Stimulated activated CD4-positive, alpha-beta T cell treated with anti-CD3 and anti-CD28 coated beads, TNF-alpha, amount 100 ng/mL, for 1 hour (primary cell): ENCODE measurements around the gene SMR3A.

Experiments
- DNase-seq, 3 donors: peaks; one replicate each; pipeline ENCODE4 v3.0.0-alpha.2; 2020; ENCODE audit warnings: low read depth in 3 of 3, low spot score in 1 of 3

The SMR3A gene

DNA sequence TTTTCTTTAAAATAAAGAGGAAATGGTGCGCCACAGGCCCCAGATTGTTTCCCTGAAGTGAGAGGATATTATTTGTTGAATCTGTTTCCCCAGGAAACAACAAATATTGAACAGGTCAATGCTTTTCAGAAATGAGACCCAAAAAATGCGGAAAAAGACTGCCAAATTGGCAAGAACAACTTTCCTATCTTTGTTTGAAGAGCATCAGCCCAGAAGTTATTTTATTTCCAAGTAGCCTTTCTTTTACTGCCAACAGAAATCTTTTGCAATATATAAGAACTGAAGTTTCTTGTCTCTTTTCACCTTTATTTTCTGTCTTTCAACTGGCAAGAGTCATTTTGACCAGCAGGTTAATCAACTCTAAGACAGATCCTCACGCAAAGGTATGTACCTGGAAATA lies at the start of gene SMR3A:
Gene SMR3A, plus strand, starts transcription at position 301 of the 400 bp plus-strand sequence. CDS start 1,356 bp downstream, outside the sequence.
- DNase-seq: no peak

DNA sequence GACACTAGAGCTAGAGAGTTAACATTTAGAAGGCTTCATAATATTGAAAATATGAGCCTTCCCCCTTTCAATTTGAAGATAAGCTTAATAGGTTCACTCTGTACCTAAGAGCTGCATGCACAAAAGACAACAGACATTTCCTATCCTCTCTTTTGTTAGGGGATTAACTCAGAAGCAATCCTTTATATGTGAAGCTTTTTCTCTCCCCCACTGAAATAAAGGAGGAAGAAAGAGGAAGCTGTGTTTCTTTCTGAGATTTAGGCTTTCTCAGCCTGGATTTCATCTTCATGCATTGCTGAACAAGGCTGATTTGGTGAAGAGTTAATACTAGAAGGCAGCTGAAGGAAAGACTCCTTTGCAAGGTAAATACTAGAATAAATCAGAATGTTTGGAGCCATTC lies 46.8 kb upstream of the SMR3A start:
- DNase-seq: no peak

DNA sequence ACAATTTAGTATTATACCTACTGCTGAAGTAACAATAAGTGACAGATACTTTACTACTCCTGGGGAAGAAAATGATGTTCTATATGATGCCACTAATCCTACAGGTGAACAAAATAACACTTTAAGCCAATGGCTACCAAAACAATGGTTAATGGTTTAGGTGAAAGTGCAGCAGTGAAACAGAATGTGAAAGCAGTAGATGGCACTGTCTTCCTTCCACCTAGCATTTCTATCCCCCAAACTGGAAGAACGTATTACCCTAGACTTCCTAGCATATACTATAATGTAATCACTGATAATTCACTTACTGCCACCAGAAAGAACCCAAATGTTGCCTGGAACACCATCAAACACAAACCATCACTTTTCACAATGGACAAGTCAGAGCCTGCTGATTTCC lies 44.6 kb upstream of the SMR3A start:
- no peak for DNase-seq

DNA sequence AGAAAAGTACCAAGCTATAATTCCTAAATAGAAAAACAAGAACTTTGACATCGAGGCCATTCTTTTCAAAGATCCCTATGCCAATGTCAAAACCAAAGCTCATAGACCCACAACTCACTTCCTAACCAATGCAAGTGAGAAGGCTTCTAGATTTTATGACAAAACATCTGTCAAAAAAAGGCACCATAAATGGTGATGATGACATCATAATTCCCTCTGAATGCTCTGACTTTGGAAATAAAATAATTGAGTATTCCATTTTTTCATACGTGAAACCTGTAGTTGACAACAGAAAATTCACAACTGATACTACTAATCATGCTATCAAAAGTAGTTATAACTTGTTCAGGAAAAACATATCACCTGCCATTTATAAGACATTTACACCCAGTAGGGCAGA lies 34.5 kb upstream of the SMR3A start:
- no peak for DNase-seq

GRCh38 chr4:70334681-70335080 lies 25.9 kb upstream of the SMR3A start, which contains the start of gene CABS1:
TSS of gene CABS1 (plus strand) at chr4:70334981. CDS start at chr4:70335040, 59 bp downstream.
- no peak for DNase-seq

GRCh38 chr4:70336043-70336442 lies 24.5 kb upstream of the SMR3A start:
- DNase-seq: no peak

DNA sequence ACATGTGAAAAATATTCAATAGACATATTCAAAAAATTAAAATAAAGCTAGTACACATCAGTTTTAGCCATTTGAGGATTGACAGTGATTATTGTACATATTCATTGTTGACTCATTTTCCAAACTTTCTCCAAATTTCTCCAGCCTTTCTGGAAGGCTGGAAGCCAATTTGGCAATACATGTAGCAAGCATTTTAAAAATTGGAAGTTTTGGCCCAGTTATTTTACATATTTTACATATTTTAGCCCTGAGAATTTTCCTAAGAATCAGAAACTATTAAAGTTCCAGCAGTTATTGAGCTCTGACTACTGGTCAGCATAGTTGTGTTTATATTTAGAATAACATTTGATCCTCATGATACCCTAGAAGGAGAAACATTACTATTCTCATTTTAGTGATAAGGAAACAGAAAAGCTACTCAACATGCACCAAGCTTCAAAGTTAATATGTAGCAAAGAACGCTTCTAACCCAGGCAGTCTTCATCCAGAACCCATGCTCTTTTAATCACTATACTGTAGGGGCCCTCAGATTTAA lies 22.6 kb upstream of the SMR3A start:
- DNase-seq: no peak

GRCh38 chr4:70356185-70356584 lies 4.4 kb upstream of the SMR3A start:
- DNase-seq: no peak

- no peak for DNase-seq
Observed at GRCh38 chr4:70359115-70359661, 1.4 kb upstream of the SMR3A start.

GRCh38 chr4:70364002-70364401 lies 3.4 kb downstream of the SMR3A start:
- no peak for DNase-seq

- no peak for DNase-seq
Observed at GRCh38 chr4:70365479-70365878, 4.9 kb downstream of the SMR3A start.

DNA sequence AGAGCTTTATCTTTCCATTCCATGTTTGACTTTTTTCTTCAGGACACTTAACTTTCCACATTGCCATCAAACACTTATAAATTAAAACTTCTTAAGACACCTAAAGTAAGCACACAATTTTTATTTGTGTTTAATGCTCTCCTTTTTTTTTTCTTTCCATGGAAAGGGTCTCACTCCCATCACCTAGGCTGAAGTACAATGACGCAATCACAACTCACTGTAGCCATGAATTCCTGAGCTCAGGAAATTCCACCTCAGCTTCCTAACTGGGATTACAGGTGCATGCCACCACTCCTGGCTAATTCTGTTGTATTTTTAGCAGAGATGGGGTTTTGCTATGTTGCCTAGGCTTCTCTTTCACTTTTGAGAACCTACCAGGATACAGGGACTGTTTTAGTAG lies 7.3 kb downstream of the SMR3A start:
- DNase-seq: no peak

GRCh38 chr4:70371987-70372386 lies 11.4 kb downstream of the SMR3A start:
- no peak for DNase-seq

GRCh38 chr4:70372760-70373159 lies 12.2 kb downstream of the SMR3A start:
- no peak for DNase-seq

DNA sequence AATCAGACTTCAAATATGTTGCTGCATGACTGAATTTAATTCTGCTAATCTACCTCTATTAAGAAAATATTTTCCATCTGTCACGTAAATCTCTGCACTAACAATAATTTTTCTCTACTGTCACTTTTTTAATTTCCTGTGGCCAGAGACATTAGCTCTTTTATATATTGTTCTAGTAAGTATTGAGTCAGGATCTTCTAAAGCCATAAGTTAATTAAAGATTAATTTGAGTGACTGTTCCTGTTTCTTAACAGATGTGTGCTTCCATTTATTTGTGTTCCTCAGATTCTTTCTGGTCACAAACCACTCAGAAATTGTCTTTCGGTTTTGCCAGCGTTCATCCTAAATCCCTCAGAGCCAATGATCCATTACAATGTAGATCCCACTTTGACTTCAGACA lies 20.0 kb downstream of the SMR3A start:
- DNase-seq: no peak

- DNase-seq: no peak
Observed at GRCh38 chr4:70382691-70383181, 22.2 kb downstream of the SMR3A start, which contains the start of gene SMR3B. TSS of gene SMR3B (plus strand) at chr4:70383131. CDS start at chr4:70384511, 1,380 bp downstream.

DNA sequence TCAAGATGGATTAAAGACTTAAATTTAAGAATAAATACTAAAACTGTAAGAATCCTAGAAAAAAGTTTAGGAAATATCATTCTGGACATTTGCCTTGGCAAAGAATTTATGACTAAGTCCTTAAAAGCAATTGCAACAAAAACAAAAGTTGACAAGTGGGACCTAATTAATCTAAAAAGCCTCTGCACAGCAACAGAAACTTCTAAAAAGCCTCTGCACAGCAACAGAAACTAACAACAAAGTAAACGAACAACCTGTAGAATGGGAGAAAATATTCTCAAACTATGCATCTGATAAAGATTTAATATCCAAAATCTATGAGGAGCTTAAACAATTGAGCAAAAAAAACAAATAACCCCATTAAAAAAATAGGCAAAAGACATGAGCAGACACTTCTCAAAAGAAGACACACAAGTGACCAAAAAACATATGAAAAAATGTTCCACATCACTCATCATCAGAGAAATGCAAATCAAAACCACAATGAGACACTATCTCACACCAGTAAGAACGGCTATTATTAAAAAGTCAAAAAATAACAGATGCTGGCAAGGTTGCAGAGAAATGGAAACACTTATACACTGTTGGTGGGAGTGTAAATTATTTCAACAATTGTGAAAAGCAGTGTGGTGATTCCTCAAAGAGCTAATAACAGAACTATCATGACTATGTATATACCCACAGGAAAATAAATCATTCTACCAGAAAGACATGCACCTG lies 31.7 kb downstream of the SMR3A start:
- DNase-seq: no peak

- no peak for DNase-seq
Observed at GRCh38 chr4:70397580-70397979, 37.0 kb downstream of the SMR3A start, which contains the start of gene OPRPN. TSS of gene OPRPN (plus strand) at chr4:70397940. CDS start at chr4:70399286, 1,346 bp downstream.

DNA sequence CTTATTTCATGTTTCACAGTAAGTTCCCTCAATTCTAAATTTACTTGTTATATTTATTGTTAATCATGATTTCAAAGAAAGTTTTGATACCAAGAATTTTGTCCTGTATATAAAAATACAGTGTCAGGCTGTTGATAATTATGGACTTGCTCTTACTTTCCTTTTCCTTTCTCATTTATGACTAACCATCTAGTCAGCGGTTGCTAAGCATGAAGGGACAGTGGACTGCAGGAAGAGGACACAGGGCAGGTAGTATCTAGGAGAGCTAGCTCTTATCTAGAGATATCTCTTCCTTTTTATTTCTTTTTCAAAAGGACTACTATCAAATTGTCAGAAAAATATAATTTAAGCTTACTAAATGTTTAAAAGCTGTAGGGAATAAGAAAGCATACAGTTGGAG lies 38.8 kb downstream of the SMR3A start:
- no peak for DNase-seq

GRCh38 chr4:70402762-70403161 lies 42.2 kb downstream of the SMR3A start:
- no peak for DNase-seq

- DNase-seq: no peak
Observed at GRCh38 chr4:70405765-70406164, 45.2 kb downstream of the SMR3A start.
